Astrocyte of the spinal cord (primary cell): ENCODE results near the gene PCDH12.

ENCODE experiments used
- DNase-seq: peaks from one replicate; pipeline ENCODE4 v3.0.0; 2011; ENCODE audit warnings: low read depth, low spot score
- H3K4me3 ChIP-seq: 2 replicates; pipeline ENCODE4 v1.5.1; 2011; ENCODE audit warnings: low read depth, mild to moderate bottlenecking, low read length, moderate library complexity
- CTCF ChIP-seq: IDR thresholded peaks from 2 replicates; pipeline ENCODE4 v1.5.1; 2012; ENCODE audit warnings: low read depth, mild to moderate bottlenecking, low read length, inconsistent platforms
- in situ Hi-C: cut with HindIII; loops from 2 replicates; pipeline ENCODE4 v1.10.0; 2017; ENCODE audit warnings: low sequenced_read_pairs

The PCDH12 gene

GRCh38 chr5:141950207-141951005, 7.6 kb downstream of the PCDH12 start:
- DNase-seq = no peak
- no peak overlapping the region for H3K4me3 ChIP-seq
- TF ChIP-seq CTCF = no peak
- in situ Hi-C loops = no loop called here

- in situ Hi-C loops = no loop called here
- no peak for TF ChIP-seq CTCF
- no peak for DNase-seq
These were observed 8.5 kb downstream of the PCDH12 start for GRCh38 chr5:141949511-141949910.

GRCh38 chr5:141948812-141949211, 9.2 kb downstream of the PCDH12 start:
- in situ Hi-C loops = no loop called here
- no peak overlapping the region for H3K4me3 ChIP-seq
- no peak for DNase-seq
- TF ChIP-seq CTCF = no peak

More at GRCh38 chr5:141949511-141949910, 8.5 kb downstream of the PCDH12 start:
- H3K4me3 ChIP-seq = no peak overlapping the region

GRCh38 chr5:141947316-141947715, 10.7 kb downstream of the PCDH12 start:
- TF ChIP-seq CTCF = no peak
- DNase-seq = no peak
- H3K4me3 ChIP-seq = no peak overlapping the region
- in situ Hi-C loops = no loop called here

- no peak overlapping the region for H3K4me3 ChIP-seq
- no peak for TF ChIP-seq CTCF
- in situ Hi-C loops = no loop called here
- no peak for DNase-seq
These were observed 12.4 kb downstream of the PCDH12 start for GRCh38 chr5:141945511-141946051.

- TF ChIP-seq CTCF = no peak
- no peak overlapping the region for H3K4me3 ChIP-seq
- no peak for DNase-seq
- in situ Hi-C loops = no loop called here
These were observed 13.9 kb downstream of the PCDH12 start for GRCh38 chr5:141944076-141944475.
